ENCODE results near the gene RAMP1.
A peak's percentile ranks its signal among the peaks of the same experiment; 100 is the strongest.

The RAMP1 gene

DNA sequence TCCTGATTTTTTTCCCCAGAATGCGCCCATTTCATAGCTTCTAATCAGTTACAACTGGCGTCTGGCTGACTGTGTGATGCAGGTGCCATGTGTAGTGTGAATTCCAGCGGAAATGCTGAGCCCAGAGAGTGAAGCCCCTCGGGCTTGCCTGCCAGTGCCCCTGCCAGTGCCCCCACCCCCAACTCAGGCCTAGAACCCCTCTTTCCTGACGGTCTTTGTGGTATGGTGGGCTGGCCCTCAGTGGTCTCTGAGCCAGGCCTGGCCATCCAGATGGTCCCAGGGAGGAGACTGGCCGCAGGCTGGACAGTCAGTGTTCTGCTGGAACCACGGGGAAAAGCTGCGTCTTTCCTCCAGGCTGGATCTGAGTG, 3.1 kb downstream of the RAMP1 start:
- DNase-seq (ENCODE audit: extremely low read depth, low read depth): no peak
- no peak overlapping the region for H3K4me3 ChIP-seq (replicated peaks; ENCODE audit: low read depth, low read length)
- no peak for TF ChIP-seq CTCF (IDR thresholded peaks at IDR 0.05; ENCODE audit: low read depth, low read length, missing control alignments)

DNA sequence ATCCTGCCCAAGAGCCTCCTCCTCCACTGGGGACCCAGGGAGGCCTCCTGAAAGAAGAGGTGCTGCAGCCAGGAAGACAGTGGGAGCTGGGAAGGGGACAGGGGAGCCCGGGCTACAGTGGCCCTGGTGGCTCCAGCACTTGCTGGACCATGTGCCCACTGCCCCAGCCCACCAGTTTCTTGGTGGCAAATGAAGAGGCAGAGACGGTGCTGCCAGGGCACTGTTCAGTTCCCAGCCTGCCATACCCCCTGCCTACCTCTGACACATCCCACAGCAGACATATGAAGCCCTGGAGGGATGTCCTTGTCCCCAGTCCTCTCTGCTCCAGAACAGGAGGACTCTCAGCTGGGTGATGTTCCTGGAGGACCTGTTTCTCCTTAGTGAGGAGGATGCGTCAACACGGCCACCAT, 3.7 kb downstream of the RAMP1 start:
- DNase-seq (ENCODE audit: extremely low read depth, low read depth): no peak
- no peak for TF ChIP-seq CTCF (IDR thresholded peaks at IDR 0.05; ENCODE audit: low read depth, low read length, missing control alignments)
- H3K4me3 ChIP-seq (replicated peaks; ENCODE audit: low read depth, low read length): no peak overlapping the region

GRCh38 chr2:237863689-237864443, 4.4 kb downstream of the RAMP1 start:
- no peak for DNase-seq (ENCODE audit: extremely low read depth, low read depth)
- H3K4me3 ChIP-seq (replicated peaks; ENCODE audit: low read depth, low read length): no peak overlapping the region
- TF ChIP-seq CTCF (IDR thresholded peaks at IDR 0.05; ENCODE audit: low read depth, low read length, missing control alignments): no peak

- no peak for TF ChIP-seq CTCF (IDR thresholded peaks at IDR 0.05; ENCODE audit: low read depth, low read length, missing control alignments)
- no peak for DNase-seq (ENCODE audit: extremely low read depth, low read depth)
- H3K4me3 ChIP-seq (replicated peaks; ENCODE audit: low read depth, low read length): no peak overlapping the region
Observed at GRCh38 chr2:237864444-237864931, 5.1 kb downstream of the RAMP1 start.

GRCh38 chr2:237864940-237865622, 5.7 kb downstream of the RAMP1 start:
- no peak for DNase-seq (ENCODE audit: extremely low read depth, low read depth)
- no peak overlapping the region for H3K4me3 ChIP-seq (replicated peaks; ENCODE audit: low read depth, low read length)
- TF ChIP-seq CTCF (IDR thresholded peaks at IDR 0.05; ENCODE audit: low read depth, low read length, missing control alignments): no peak

- no peak overlapping the region for H3K4me3 ChIP-seq (replicated peaks; ENCODE audit: low read depth, low read length)
- DNase-seq (ENCODE audit: extremely low read depth, low read depth): no peak
- peak; percentile 21 for TF ChIP-seq CTCF (IDR thresholded peaks at IDR 0.05; ENCODE audit: low read depth, low read length, missing control alignments)
Observed at GRCh38 chr2:237865623-237866041, 6.2 kb downstream of the RAMP1 start.
